H9 (cell line): ENCODE measurements around the gene KSR1. TPM values are rescaled to one million over a fixed set of nuclear protein-coding genes. Genes with fewer than 3 reads are reported as not detected.

Source experiments
- DNase-seq: peaks from one replicate; pipeline ENCODE4 v3.0.0-alpha.2; 2017
- H2AFZ ChIP-seq: one replicate; pipeline ENCODE4 v1.6.1; 2013; ENCODE audit warnings: mild to moderate bottlenecking, low read length, control low read depth, moderate library complexity
- H2AK5ac ChIP-seq: 2 replicates; pipeline ENCODE4 v1.6.1; 2013; ENCODE audit warnings: low read length, control low read depth, mixed read lengths; ENCODE audit not compliant: insufficient read length
- H2BK120ac ChIP-seq: one replicate; pipeline ENCODE4 v1.6.1; 2013; ENCODE audit warnings: low read depth, mild to moderate bottlenecking, low read length, control low read depth, inconsistent platforms; ENCODE audit not compliant: poor library complexity, severe bottlenecking
- H2BK12ac ChIP-seq: 2 replicates; pipeline ENCODE4 v1.6.1; 2013; ENCODE audit warnings: low read length, control low read depth, mixed read lengths, low read depth; ENCODE audit not compliant: insufficient read length
- H2BK15ac ChIP-seq: 2 replicates; pipeline ENCODE4 v1.6.1; 2013; ENCODE audit warnings: low read depth, low read length, control low read depth
- H2BK20ac ChIP-seq: one replicate; pipeline ENCODE4 v1.6.1; 2013; ENCODE audit warnings: low read depth, mild to moderate bottlenecking, low read length, control low read depth, inconsistent platforms; ENCODE audit not compliant: poor library complexity, severe bottlenecking
- H2BK5ac ChIP-seq: 2 replicates; pipeline ENCODE4 v1.6.1; 2013; ENCODE audit warnings: low read length, control low read depth, mixed read lengths; ENCODE audit not compliant: insufficient read length
- H3K14ac ChIP-seq: 2 replicates; pipeline ENCODE4 v1.6.1; 2013; ENCODE audit warnings: low read length, control low read depth; ENCODE audit not compliant: insufficient read depth
- H3K18ac ChIP-seq: 2 replicates; pipeline ENCODE4 v1.6.1; 2013; ENCODE audit warnings: low read depth, mild to moderate bottlenecking, mixed read lengths, low read length, control low read depth; ENCODE audit not compliant: insufficient read length
- H3K23ac ChIP-seq: 2 replicates; pipeline ENCODE4 v1.6.1; 2013; ENCODE audit warnings: low read length, control low read depth, mixed read lengths, low read depth; ENCODE audit not compliant: insufficient read length
- H3K23me2 ChIP-seq: 2 replicates; pipeline ENCODE4 v1.6.1; 2013; ENCODE audit warnings: low read depth, mild to moderate bottlenecking, mixed read lengths, low read length, control low read depth; ENCODE audit not compliant: insufficient read length, poor library complexity, severe bottlenecking
- H3K27ac ChIP-seq: 2 replicates; pipeline ENCODE4 v1.5.1; 2013; ENCODE audit warnings: low read length, control low read depth, mixed read lengths, low read depth; ENCODE audit not compliant: insufficient read length
- H3K27me3 ChIP-seq: 2 replicates; pipeline ENCODE4 v1.6.1; 2013; ENCODE audit warnings: low read length, control low read depth, inconsistent platforms; ENCODE audit not compliant: insufficient read depth
- H3K4ac ChIP-seq: 2 replicates; pipeline ENCODE4 v1.6.1; 2013; ENCODE audit warnings: low read depth, mild to moderate bottlenecking, control low read depth, inconsistent platforms, low read length, moderate library complexity
- H3K4me1 ChIP-seq: 2 replicates; pipeline ENCODE4 v1.6.1; 2013; ENCODE audit warnings: low read length, control low read depth, inconsistent platforms; ENCODE audit not compliant: insufficient read depth
- H3K4me2 ChIP-seq: 2 replicates; pipeline ENCODE4 v1.6.1; 2013; ENCODE audit warnings: low read length, control low read depth, mixed read lengths; ENCODE audit not compliant: insufficient read length, insufficient read depth
- H3K56ac ChIP-seq: 2 replicates; pipeline ENCODE4 v1.6.1; 2013; ENCODE audit warnings: low read depth, mild to moderate bottlenecking, mixed read lengths, low read length, control low read depth; ENCODE audit not compliant: insufficient read length
- H3K79me1 ChIP-seq: 2 replicates; pipeline ENCODE4 v1.6.1; 2013; ENCODE audit warnings: low read depth, mild to moderate bottlenecking, moderate library complexity, low read length, control low read depth, inconsistent platforms; ENCODE audit not compliant: insufficient read depth, poor library complexity, severe bottlenecking
- H3K79me2 ChIP-seq: 2 replicates; pipeline ENCODE4 v1.6.1; 2013; ENCODE audit warnings: low read length, control low read depth, inconsistent platforms; ENCODE audit not compliant: insufficient read depth
- H3K9ac ChIP-seq: 2 replicates; pipeline ENCODE4 v1.6.1; 2013; ENCODE audit warnings: low read length, control low read depth, mixed read lengths; ENCODE audit not compliant: insufficient read length; ENCODE audit errors: extremely low read depth
- H3K9me3 ChIP-seq: one replicate; pipeline ENCODE4 v1.6.1; 2013; ENCODE audit warnings: low read depth, low read length, inconsistent platforms; ENCODE audit not compliant: control insufficient read depth
- H3T11ph ChIP-seq: one replicate; pipeline ENCODE4 v1.6.1; 2013; ENCODE audit warnings: mild to moderate bottlenecking, low read length, control low read depth, inconsistent platforms
- H4K20me1 ChIP-seq: one replicate; pipeline ENCODE4 v1.6.1; 2013; ENCODE audit not compliant: control insufficient read depth, insufficient read length, insufficient read depth
- H4K5ac ChIP-seq: 2 replicates; pipeline ENCODE4 v1.6.1; 2013; ENCODE audit warnings: low read depth, mild to moderate bottlenecking, mixed read lengths, low read length, control low read depth; ENCODE audit not compliant: insufficient read length
- H4K8ac ChIP-seq: replicated peaks from 2 replicates; pipeline ENCODE4 v1.6.1; 2013; ENCODE audit warnings: low read length, control low read depth, mixed read lengths, low read depth; ENCODE audit not compliant: insufficient read length
- H4K91ac ChIP-seq: 2 replicates; pipeline ENCODE4 v1.6.1; 2013; ENCODE audit warnings: low read depth, mild to moderate bottlenecking, moderate library complexity, mixed read lengths, low read length, control low read depth; ENCODE audit not compliant: insufficient read length
- H3K27ac Mint-ChIP-seq, 3 experiments: 2 replicates in 2 of 3; 3 replicates in 1 of 3; pipeline ENCODE4 v1.8.0; 2020 to 2021; ENCODE audit warnings: mixed read lengths in 3 of 3, mild to moderate bottlenecking in 1 of 3, moderate library complexity in 1 of 3
- H3K27me3 Mint-ChIP-seq: 2 replicates; pipeline ENCODE4 v1.8.0; 2021; ENCODE audit warnings: low read depth, mild to moderate bottlenecking, moderate library complexity, mixed read lengths
- H3K36me3 Mint-ChIP-seq, 3 experiments: 2 replicates in 2 of 3; 3 replicates in 1 of 3; pipeline ENCODE4 v1.8.0; 2020 to 2021; ENCODE audit warnings: low read depth in 3 of 3, mixed read lengths in 3 of 3; ENCODE audit not compliant: insufficient read depth in 1 of 3
- H3K4me1 Mint-ChIP-seq, 2 experiments: 2 replicates each; pipeline ENCODE4 v1.8.0; 2020; ENCODE audit warnings: mixed read lengths in 2 of 2
- H3K4me3 Mint-ChIP-seq, 2 experiments: 2 replicates in 1 of 2; 3 replicates in 1 of 2; pipeline ENCODE4 v1.8.0; 2020 to 2021; ENCODE audit warnings: mild to moderate bottlenecking in 2 of 2, mixed read lengths in 2 of 2, moderate library complexity in 1 of 2
- H3K9me3 Mint-ChIP-seq, 2 experiments: 2 replicates in 1 of 2; 3 replicates in 1 of 2; pipeline ENCODE4 v1.8.0; 2020; ENCODE audit warnings: mild to moderate bottlenecking in 2 of 2, mixed read lengths in 2 of 2, moderate library complexity in 1 of 2
- WGBS: extraction: QIAGEN DNeasy Blood & Tissue Kit; methylation state at CpG from one replicate; pipeline ENCODE4 v1.1.7; 2013; ENCODE audit warnings: missing lambda C conversion rate, low lambda C conversion rate, mixed read lengths; ENCODE audit not compliant: insufficient read length; ENCODE audit errors: extremely low coverage; 5-methylcytosine and 5-hydroxymethylcytosine counted together
- total RNA-seq: library from RNA; stranded (reverse); gene quantifications from 2 replicates; pipeline ENCODE4 v1.2.1, GENCODE V29; 2021
- TF ChIP-seq, protein P1 (sequence below): fragments of 200-600 bp; sonication (generic); conservative IDR thresholded peaks from 3 replicates; pipeline ENCODE4 v1.8.0; 2021; ENCODE audit warnings: antibody characterized with exemption, mild to moderate bottlenecking

Gene KSR1
- total RNA-seq, 1 experiment from 2014 or later: 44.9 TPM

DNA sequence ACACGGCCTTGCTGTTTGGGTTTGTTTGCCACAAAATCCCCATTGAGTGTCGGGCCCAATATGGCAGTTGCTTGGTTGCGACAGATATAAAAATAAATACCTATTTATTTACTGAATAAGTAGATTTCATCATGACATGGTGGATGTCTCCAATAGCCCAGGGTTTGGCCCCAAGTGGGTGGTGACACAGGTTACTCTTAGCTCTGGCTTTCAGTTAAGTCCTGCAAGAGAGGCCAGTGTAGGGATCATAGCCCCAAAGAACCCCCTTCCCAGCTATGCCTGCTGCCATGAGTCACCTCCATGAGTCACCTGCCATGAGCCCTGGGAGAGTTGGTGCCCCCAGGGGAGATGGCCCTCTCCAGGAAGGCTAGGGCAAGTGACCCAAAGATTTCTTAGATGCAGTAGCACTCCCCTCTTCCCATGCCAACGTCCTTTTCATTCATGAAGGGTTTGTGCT is 96.1 kb downstream of the KSR1 start:
- H4K91ac ChIP-seq: no peak overlapping the region
- H3K9me3 Mint-ChIP-seq: peaks cover 0 to 4% of the 10 kb centered on the region in 2 experiments; a peak in 3 of 5 replicates
- H3K4me1 ChIP-seq: no peaks in the 10 kb centered on the region
- no peak overlapping the region for H2BK20ac ChIP-seq
- H3K79me2 ChIP-seq: no peaks in the 10 kb centered on the region
- no peak overlapping the region for H3K4ac ChIP-seq
- H3K79me1 ChIP-seq: no peaks in the 10 kb centered on the region
- no peaks in the 10 kb centered on the region for H3K27me3 ChIP-seq
- peak overlapping the region in 1 of 3 experiments; percentile 90; a peak in 1 of 7 replicates for H3K27ac Mint-ChIP-seq
- H2BK5ac ChIP-seq: no peak overlapping the region
- H2AFZ ChIP-seq: no peak overlapping the region
- no peaks in the 10 kb centered on the region for H3K9me3 ChIP-seq
- no peak overlapping the region for H3K18ac ChIP-seq
- no peak for DNase-seq
- no peak overlapping the region for H2AK5ac ChIP-seq
- H4K8ac ChIP-seq: no peak overlapping the region
- no peak overlapping the region for H3T11ph ChIP-seq
- no peak overlapping the region for H2BK12ac ChIP-seq
- no peaks in the 10 kb centered on the region for H3K27me3 Mint-ChIP-seq
- H3K36me3 Mint-ChIP-seq: peaks cover 15 to 28% (median 19%) of the 10 kb centered on the region in 3 experiments
- TF ChIP-seq, protein P1, sequence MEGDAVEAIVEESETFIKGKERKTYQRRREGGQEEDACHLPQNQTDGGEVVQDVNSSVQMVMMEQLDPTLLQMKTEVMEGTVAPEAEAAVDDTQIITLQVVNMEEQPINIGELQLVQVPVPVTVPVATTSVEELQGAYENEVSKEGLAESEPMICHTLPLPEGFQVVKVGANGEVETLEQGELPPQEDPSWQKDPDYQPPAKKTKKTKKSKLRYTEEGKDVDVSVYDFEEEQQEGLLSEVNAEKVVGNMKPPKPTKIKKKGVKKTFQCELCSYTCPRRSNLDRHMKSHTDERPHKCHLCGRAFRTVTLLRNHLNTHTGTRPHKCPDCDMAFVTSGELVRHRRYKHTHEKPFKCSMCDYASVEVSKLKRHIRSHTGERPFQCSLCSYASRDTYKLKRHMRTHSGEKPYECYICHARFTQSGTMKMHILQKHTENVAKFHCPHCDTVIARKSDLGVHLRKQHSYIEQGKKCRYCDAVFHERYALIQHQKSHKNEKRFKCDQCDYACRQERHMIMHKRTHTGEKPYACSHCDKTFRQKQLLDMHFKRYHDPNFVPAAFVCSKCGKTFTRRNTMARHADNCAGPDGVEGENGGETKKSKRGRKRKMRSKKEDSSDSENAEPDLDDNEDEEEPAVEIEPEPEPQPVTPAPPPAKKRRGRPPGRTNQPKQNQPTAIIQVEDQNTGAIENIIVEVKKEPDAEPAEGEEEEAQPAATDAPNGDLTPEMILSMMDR: no peak
- H2BK15ac ChIP-seq: no peak overlapping the region
- H3K14ac ChIP-seq: no peak overlapping the region
- WGBS: no CpG with 5 or more reads among the region's 4 CpGs
- H3K23ac ChIP-seq: no peak overlapping the region
- H3K4me2 ChIP-seq: no peak overlapping the region
- no peak overlapping the region for H3K4me3 Mint-ChIP-seq
- no peak overlapping the region for H3K27ac ChIP-seq
- no peak overlapping the region for H3K9ac ChIP-seq
- no peaks in the 10 kb centered on the region for H4K20me1 ChIP-seq
- no peak overlapping the region for H2BK120ac ChIP-seq
- H3K23me2 ChIP-seq: no peaks in the 10 kb centered on the region
- peaks cover 18 to 25% of the 10 kb centered on the region in 2 experiments for H3K4me1 Mint-ChIP-seq
- H3K56ac ChIP-seq: no peak overlapping the region
- no peak overlapping the region for H4K5ac ChIP-seq
